Measurements from ENCODE around the gene MAD1L1.

Gene MAD1L1

GRCh38 chr7:2232766-2233520, at the start of gene MAD1L1 (continued):
- no peak for TF ChIP-seq ZNF488 (tag by site-specific recombination; IDR thresholded peaks at IDR 0.05)
- TF ChIP-seq PRDM10 (tag by site-specific recombination; IDR thresholded peaks at IDR 0.05), result peak; percentile 93
- no peak for TF ChIP-seq PRDM4 (tag by site-specific recombination; IDR thresholded peaks at IDR 0.05)
- TF ChIP-seq ZBTB26 (tag by site-specific recombination; optimal IDR thresholded peaks at IDR 0.05), result peak; percentile 67
- no peak for TF ChIP-seq ZNF157 (tag by site-specific recombination; IDR thresholded peaks at IDR 0.05)
- TF ChIP-seq ZNF580 (tag by site-specific recombination; IDR thresholded peaks at IDR 0.05), result no peak
- no peak for TF ChIP-seq ZNF664 (tag by site-specific recombination; IDR thresholded peaks at IDR 0.05)
- no peak for TF ChIP-seq ZNF121 (tag by site-specific recombination; IDR thresholded peaks at IDR 0.05)
- TF ChIP-seq PRDM6 (tag by site-specific recombination; IDR thresholded peaks at IDR 0.05), result no peak
- TF ChIP-seq ZBTB11 (tag by site-specific recombination; conservative IDR thresholded peaks at IDR 0.05; ENCODE audit: low read depth), result peak; percentile 81
- no peak for TF ChIP-seq BCL11A (tag by site-specific recombination; IDR thresholded peaks at IDR 0.05; ENCODE audit: low read depth)
- TF ChIP-seq REPIN1 (tag by site-specific recombination; IDR thresholded peaks at IDR 0.05; ENCODE audit: low read depth), result no peak
- TF ChIP-seq ZNF292 (tag by site-specific recombination; IDR thresholded peaks at IDR 0.05; ENCODE audit: borderline replicate concordance, low read depth), result no peak
- no peak for TF ChIP-seq ZNF202 (tag by site-specific recombination; IDR thresholded peaks at IDR 0.05; ENCODE audit: borderline replicate concordance)
- TF ChIP-seq ZNF785 (tag by site-specific recombination; IDR thresholded peaks at IDR 0.05), result no peak
- TF ChIP-seq ZNF830 (tag by site-specific recombination; IDR thresholded peaks at IDR 0.05; ENCODE audit: low read depth), result no peak
- 0 out of 2 replicates have a peak, but pooled peaks have one; percentile 10 for TF ChIP-seq ZBTB8A (tag by site-specific recombination; IDR thresholded peaks at IDR 0.05)
- TF ChIP-seq ZNF112 (tag by site-specific recombination; IDR thresholded peaks at IDR 0.05), result no peak
- no peak for TF ChIP-seq ZNF19 (tag by site-specific recombination; IDR thresholded peaks at IDR 0.05; ENCODE audit: low read depth)
- no peak for TF ChIP-seq RBAK (tag by site-specific recombination; IDR thresholded peaks at IDR 0.05)
- no peak for TF ChIP-seq HOXA7 (CRISPR knock-in tag; IDR thresholded peaks at IDR 0.05; ENCODE audit: borderline replicate concordance)
- TF ChIP-seq MEIS1 (CRISPR knock-in tag; IDR thresholded peaks at IDR 0.05; ENCODE audit: borderline replicate concordance), result no peak; the same call in 1 of the 2 replicates

Data from HEK293 (cell line).